ENCODE results near the gene CHRNA1. TPM values are rescaled to one million over a fixed set of nuclear protein-coding genes. Genes with fewer than 3 reads are reported as not detected.

CHRNA1 gene
- total RNA-seq, 1 donor from 2014 or later: not detected

DNA sequence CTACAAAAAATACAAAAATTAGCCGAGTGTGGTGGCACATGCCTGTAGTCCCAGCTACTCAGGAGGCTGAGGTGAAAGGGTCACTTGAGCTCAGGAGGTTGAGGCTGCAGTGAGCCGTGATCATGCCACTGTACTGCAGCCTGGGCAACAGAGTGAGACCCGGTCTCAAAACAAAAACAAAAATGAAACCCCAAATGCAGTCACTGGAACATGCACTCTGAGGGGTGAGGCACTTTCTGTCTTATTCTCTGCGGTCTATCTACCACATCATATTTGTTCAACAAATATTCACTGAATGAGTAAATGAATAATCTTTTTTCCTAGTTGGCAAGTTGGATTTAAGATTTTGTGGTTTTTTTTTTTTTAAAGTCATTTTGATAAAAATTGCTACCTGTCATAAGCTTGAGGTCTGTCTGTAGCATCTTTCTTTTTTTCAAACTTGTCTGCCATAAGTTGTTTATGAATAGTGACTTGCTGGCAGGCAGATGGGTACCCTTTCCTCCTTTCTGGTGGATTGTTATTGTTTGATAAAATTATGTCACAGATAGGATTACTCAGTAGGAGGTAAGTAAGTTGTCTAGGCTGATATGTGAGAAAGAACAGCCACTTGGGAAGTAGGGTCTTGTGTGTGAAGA is 11.8 kb downstream of the CHRNA1 start:
- Mint-ChIP-seq H3K9me3 (ENCODE audit: low read depth) (no peaks in the 10 kb centered on the region), H3K4me1 (ENCODE audit: low read depth) (peaks cover 1% of the 10 kb centered on the region), H3K36me3 (ENCODE audit: insufficient read depth) (no peaks in the 10 kb centered on the region), H3K27ac (no peak overlapping the region), H3K4me3 (ENCODE audit: low read depth) (no peak overlapping the region), H3K27me3 (peaks cover 8% of the 10 kb centered on the region)
- no peak for DNase-seq (ENCODE audit: low spot score, unreplicated experiment)
- TF ChIP-seq, protein P1, sequence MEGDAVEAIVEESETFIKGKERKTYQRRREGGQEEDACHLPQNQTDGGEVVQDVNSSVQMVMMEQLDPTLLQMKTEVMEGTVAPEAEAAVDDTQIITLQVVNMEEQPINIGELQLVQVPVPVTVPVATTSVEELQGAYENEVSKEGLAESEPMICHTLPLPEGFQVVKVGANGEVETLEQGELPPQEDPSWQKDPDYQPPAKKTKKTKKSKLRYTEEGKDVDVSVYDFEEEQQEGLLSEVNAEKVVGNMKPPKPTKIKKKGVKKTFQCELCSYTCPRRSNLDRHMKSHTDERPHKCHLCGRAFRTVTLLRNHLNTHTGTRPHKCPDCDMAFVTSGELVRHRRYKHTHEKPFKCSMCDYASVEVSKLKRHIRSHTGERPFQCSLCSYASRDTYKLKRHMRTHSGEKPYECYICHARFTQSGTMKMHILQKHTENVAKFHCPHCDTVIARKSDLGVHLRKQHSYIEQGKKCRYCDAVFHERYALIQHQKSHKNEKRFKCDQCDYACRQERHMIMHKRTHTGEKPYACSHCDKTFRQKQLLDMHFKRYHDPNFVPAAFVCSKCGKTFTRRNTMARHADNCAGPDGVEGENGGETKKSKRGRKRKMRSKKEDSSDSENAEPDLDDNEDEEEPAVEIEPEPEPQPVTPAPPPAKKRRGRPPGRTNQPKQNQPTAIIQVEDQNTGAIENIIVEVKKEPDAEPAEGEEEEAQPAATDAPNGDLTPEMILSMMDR (IDR thresholded peaks at IDR 0.05; ENCODE audit: unreplicated experiment): no peak

DNA sequence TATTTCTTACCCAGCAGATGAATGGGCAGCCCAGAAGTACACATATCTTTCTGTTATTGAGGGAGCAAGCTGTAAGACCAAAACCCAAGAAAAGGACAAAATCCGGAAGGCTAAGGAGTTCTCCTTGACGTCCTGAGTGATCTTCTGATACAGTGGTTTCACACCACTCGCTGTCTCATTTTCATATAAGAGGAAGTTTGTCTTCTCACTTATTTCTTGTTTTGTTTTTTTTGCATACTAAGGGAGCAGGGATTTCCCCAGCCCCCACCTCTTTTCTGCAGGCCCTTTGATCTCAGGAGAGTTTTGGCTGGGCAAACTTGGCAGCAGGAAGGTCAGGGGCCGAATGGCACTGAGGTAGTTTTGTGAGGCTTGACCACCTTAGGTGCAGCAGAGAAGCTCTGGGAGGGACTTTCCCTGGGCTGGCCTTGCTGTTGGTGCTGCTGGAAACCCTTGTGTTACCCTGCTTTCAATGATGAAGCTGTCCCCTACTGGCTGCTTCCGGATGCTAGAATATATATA is 13.3 kb downstream of the CHRNA1 start:
- TF ChIP-seq, protein P1 (IDR thresholded peaks at IDR 0.05; ENCODE audit: unreplicated experiment): no peak
- no peaks in the 10 kb centered on the region for H3K9me3 Mint-ChIP-seq (ENCODE audit: low read depth)
- DNase-seq (ENCODE audit: low spot score, unreplicated experiment): no peak
- H3K27me3 Mint-ChIP-seq: peaks cover 8% of the 10 kb centered on the region
- H3K4me3 Mint-ChIP-seq (ENCODE audit: low read depth): no peak overlapping the region
- peaks cover 1% of the 10 kb centered on the region for H3K4me1 Mint-ChIP-seq (ENCODE audit: low read depth)
- H3K36me3 Mint-ChIP-seq (ENCODE audit: insufficient read depth): no peaks in the 10 kb centered on the region
- no peak overlapping the region for H3K27ac Mint-ChIP-seq

DNA sequence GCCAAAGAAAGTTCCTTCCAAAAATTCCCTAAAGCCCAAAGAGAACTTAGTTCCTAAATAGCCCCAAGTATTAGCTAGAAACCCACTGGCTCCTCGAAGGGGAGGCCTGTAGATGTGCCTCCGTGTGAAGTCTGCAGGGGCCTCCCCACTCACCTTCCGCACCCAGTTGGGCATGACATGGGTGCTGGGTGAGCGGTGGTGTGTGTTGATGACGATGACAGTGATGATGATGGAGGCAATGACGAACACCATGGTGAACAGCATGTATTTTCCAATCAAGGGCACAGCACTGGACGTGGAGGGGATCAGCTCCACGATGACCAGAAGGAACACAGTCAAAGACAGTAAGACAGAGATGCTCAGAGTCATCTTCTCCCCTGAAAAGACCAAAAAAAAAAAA is 14.5 kb downstream of the CHRNA1 start:
- Mint-ChIP-seq H3K4me1 (ENCODE audit: low read depth) (peaks cover 1% of the 10 kb centered on the region), H3K27ac (no peak overlapping the region), H3K9me3 (ENCODE audit: low read depth) (no peaks in the 10 kb centered on the region), H3K4me3 (ENCODE audit: low read depth) (no peak overlapping the region), H3K36me3 (ENCODE audit: insufficient read depth) (no peaks in the 10 kb centered on the region), H3K27me3 (peaks cover 8% of the 10 kb centered on the region)
- TF ChIP-seq, protein P1 (IDR thresholded peaks at IDR 0.05; ENCODE audit: unreplicated experiment): no peak
- DNase-seq (ENCODE audit: low spot score, unreplicated experiment): no peak

DNA sequence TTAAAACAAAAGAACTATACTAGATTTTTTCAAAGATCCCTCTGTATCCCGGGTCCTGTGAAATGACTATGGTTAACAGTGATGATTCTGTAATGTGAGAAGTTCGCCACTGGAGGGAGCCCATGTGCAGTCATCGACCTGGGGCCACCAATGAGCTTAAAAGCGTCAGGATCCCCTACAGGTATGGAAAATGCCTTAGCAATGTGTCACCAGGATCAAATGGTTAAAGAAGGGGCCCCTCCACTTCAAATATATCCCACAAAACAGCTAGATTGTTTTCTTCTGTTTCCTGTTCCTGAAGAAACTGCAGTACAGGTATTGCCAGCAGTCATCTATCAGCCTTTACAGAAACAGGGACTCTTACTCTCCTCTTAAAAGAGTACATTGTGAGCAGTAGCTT is 15.3 kb downstream of the CHRNA1 start:
- no peaks in the 10 kb centered on the region for H3K9me3 Mint-ChIP-seq (ENCODE audit: low read depth)
- no peak overlapping the region for H3K27ac Mint-ChIP-seq
- peaks cover 1% of the 10 kb centered on the region for H3K4me1 Mint-ChIP-seq (ENCODE audit: low read depth)
- no peak overlapping the region for H3K4me3 Mint-ChIP-seq (ENCODE audit: low read depth)
- peaks cover 8% of the 10 kb centered on the region for H3K27me3 Mint-ChIP-seq
- H3K36me3 Mint-ChIP-seq (ENCODE audit: insufficient read depth): no peaks in the 10 kb centered on the region
- TF ChIP-seq, protein P1 (IDR thresholded peaks at IDR 0.05; ENCODE audit: unreplicated experiment): peak; percentile 83
- DNase-seq (ENCODE audit: low spot score, unreplicated experiment): peak; percentile 64

DNA sequence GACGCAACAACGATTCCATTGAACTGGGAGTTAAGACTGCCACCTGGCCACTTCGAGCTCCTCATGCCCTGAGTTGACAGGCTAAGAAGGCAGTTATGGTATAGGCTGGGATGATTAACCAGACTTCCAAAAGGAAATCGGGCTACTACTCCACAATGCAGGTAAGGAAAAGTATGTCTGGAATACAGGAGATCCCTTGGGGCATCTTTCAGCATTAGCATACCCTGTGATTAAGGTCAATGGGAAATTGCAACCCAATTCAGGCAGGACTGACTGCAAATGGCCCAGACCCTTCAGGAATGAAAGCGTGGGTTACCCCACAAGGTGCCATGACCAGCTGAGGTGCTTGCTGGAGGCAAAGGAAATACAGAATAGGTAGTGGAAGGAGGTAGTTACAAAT is 19.1 kb downstream of the CHRNA1 start:
- H3K27me3 Mint-ChIP-seq: peaks cover 13% of the 10 kb centered on the region
- TF ChIP-seq, protein P1 (IDR thresholded peaks at IDR 0.05; ENCODE audit: unreplicated experiment): no peak
- H3K4me1 Mint-ChIP-seq (ENCODE audit: low read depth): peaks cover 1% of the 10 kb centered on the region
- no peaks in the 10 kb centered on the region for H3K9me3 Mint-ChIP-seq (ENCODE audit: low read depth)
- no peak for DNase-seq (ENCODE audit: low spot score, unreplicated experiment)
- no peaks in the 10 kb centered on the region for H3K36me3 Mint-ChIP-seq (ENCODE audit: insufficient read depth)
- no peak overlapping the region for H3K27ac Mint-ChIP-seq
- no peak overlapping the region for H3K4me3 Mint-ChIP-seq (ENCODE audit: low read depth)

Data from progenitor cell of endocrine pancreas (in vitro differentiated cells).